Adrenal gland (tissue), 5 donors: ENCODE results near the gene CFP.

Experiments
- CTCF ChIP-seq, 6 experiments: fragments of 450-650 bp in 4 of 6; fragments of 200-600 bp in 2 of 6; sonication (generic) in 1 of 6; IDR thresholded peaks; 1 replicate in 5 of 6; 2 replicates in 1 of 6; pipeline versions ENCODE4 v1.5.1 to v1.8.0; 2016 to 2021; ENCODE audit warnings: antibody characterized with exemption in 6 of 6, mild to moderate bottlenecking in 2 of 6, moderate library complexity in 1 of 6
- POLR2A ChIP-seq, 2 donors: fragments of 450-650 bp; IDR thresholded peaks; one replicate each; pipeline ENCODE4 v1.6.1; 2017; ENCODE audit warnings: antibody characterized with exemption in 2 of 2, mild to moderate bottlenecking in 2 of 2, moderate library complexity in 1 of 2
- donor health status: DM: no; HTN: no; CAD: no.

GRCh38 chrX:47659421-47659726 is 29.6 kb upstream of the CFP start:
- no peak for TF ChIP-seq CTCF (IDR thresholded peaks at IDR 0.05)
- no peak for TF ChIP-seq POLR2A (IDR thresholded peaks at IDR 0.05)
